HUES48 (cell line): ENCODE data around the gene KCNK10.

ENCODE experiments used
- H3K27ac ChIP-seq: one replicate; pipeline ENCODE4 v1.7.0; 2013; ENCODE audit warnings: low read depth, low read length, inconsistent platforms
- H3K27me3 ChIP-seq: 2 replicates; pipeline ENCODE4 v1.6.1; 2013; ENCODE audit warnings: mild to moderate bottlenecking, low read length; ENCODE audit not compliant: control insufficient read depth, insufficient read depth
- H3K36me3 ChIP-seq: 2 replicates; pipeline ENCODE4 v1.6.1; 2013; ENCODE audit warnings: low read length; ENCODE audit not compliant: control insufficient read depth, insufficient read depth
- H3K4me1 ChIP-seq: 2 replicates; pipeline ENCODE4 v1.6.1; 2013; ENCODE audit warnings: mild to moderate bottlenecking, low read length; ENCODE audit not compliant: control insufficient read depth, insufficient read depth
- H3K4me3 ChIP-seq: 2 replicates; pipeline ENCODE4 v1.5.1; 2013; ENCODE audit warnings: mild to moderate bottlenecking, low read depth, low read length
- H3K9ac ChIP-seq: 2 replicates; pipeline ENCODE4 v1.6.1; 2013; ENCODE audit warnings: mild to moderate bottlenecking, low read depth, low read length, moderate library complexity
- H3K9me3 ChIP-seq: 2 replicates; pipeline ENCODE4 v1.6.1; 2013; ENCODE audit warnings: low read length; ENCODE audit not compliant: control insufficient read depth, insufficient read depth

The KCNK10 gene

GRCh38 chr14:88198446-88198845 lies 124.6 kb downstream of the KCNK10 start:
- no peak overlapping the region for H3K9ac ChIP-seq
- no peaks in the 10 kb centered on the region for H3K36me3 ChIP-seq
- no peak overlapping the region for H3K4me3 ChIP-seq
- no peak overlapping the region for H3K27ac ChIP-seq
- H3K27me3 ChIP-seq, result no peaks in the 10 kb centered on the region
- H3K9me3 ChIP-seq, result no peaks in the 10 kb centered on the region
- H3K4me1 ChIP-seq, result peaks cover 10% of the 10 kb centered on the region

- no peak overlapping the region for H3K4me3 ChIP-seq
- no peaks in the 10 kb centered on the region for H3K27me3 ChIP-seq
- no peaks in the 10 kb centered on the region for H3K9me3 ChIP-seq
- H3K27ac ChIP-seq, result no peak overlapping the region
- H3K36me3 ChIP-seq, result no peaks in the 10 kb centered on the region
- peaks cover 11% of the 10 kb centered on the region for H3K4me1 ChIP-seq
- no peak overlapping the region for H3K9ac ChIP-seq
Measured at GRCh38 chr14:88196925-88197324, 126.1 kb downstream of the KCNK10 start.

- Histone ChIP-seq H3K9me3 (no peaks in the 10 kb centered on the region), H3K27ac (no peak overlapping the region), H3K4me3 (no peak overlapping the region), H3K27me3 (no peaks in the 10 kb centered on the region), H3K9ac (no peak overlapping the region), H3K4me1 (peaks cover 16% of the 10 kb centered on the region), H3K36me3 (no peaks in the 10 kb centered on the region)
Measured at GRCh38 chr14:88196116-88196890, 126.8 kb downstream of the KCNK10 start.

- H3K4me1 ChIP-seq, result peaks cover 16% of the 10 kb centered on the region
- no peak overlapping the region for H3K4me3 ChIP-seq
- H3K27me3 ChIP-seq, result no peaks in the 10 kb centered on the region
Measured at GRCh38 chr14:88195676-88196075, 127.4 kb downstream of the KCNK10 start.

GRCh38 chr14:88194531-88194930 lies 128.5 kb downstream of the KCNK10 start:
- Histone ChIP-seq H3K4me1 (peaks cover 19% of the 10 kb centered on the region), H3K27me3 (no peaks in the 10 kb centered on the region), H3K27ac (no peak overlapping the region), H3K9me3 (no peaks in the 10 kb centered on the region), H3K9ac (no peak overlapping the region), H3K4me3 (no peak overlapping the region), H3K36me3 (no peaks in the 10 kb centered on the region)

More at GRCh38 chr14:88195676-88196075, 127.4 kb downstream of the KCNK10 start:
- no peak overlapping the region for H3K9ac ChIP-seq
- H3K9me3 ChIP-seq, result no peaks in the 10 kb centered on the region
- H3K36me3 ChIP-seq, result no peaks in the 10 kb centered on the region
- no peak overlapping the region for H3K27ac ChIP-seq

GRCh38 chr14:88191605-88192004 lies 131.5 kb downstream of the KCNK10 start:
- H3K4me1 ChIP-seq, result peaks cover 20% of the 10 kb centered on the region
- H3K27me3 ChIP-seq, result no peaks in the 10 kb centered on the region
- no peak overlapping the region for H3K9ac ChIP-seq
- H3K4me3 ChIP-seq, result no peak overlapping the region
- H3K9me3 ChIP-seq, result no peaks in the 10 kb centered on the region
- peak overlapping the region; percentile 8 for H3K27ac ChIP-seq
- H3K36me3 ChIP-seq, result no peaks in the 10 kb centered on the region

GRCh38 chr14:88189417-88190191 lies 133.5 kb downstream of the KCNK10 start:
- peak overlapping the region; percentile 44 for H3K4me3 ChIP-seq
- H3K9ac ChIP-seq, result no peak overlapping the region
- H3K27me3 ChIP-seq, result no peaks in the 10 kb centered on the region
- no peak overlapping the region for H3K27ac ChIP-seq
- H3K36me3 ChIP-seq, result no peaks in the 10 kb centered on the region
- H3K4me1 ChIP-seq, result peaks cover 9% of the 10 kb centered on the region
- H3K9me3 ChIP-seq, result no peaks in the 10 kb centered on the region

- Histone ChIP-seq H3K4me1 (peaks cover 9% of the 10 kb centered on the region), H3K27ac (no peak overlapping the region), H3K36me3 (no peaks in the 10 kb centered on the region), H3K4me3 (peak overlapping the region; percentile 44), H3K27me3 (no peaks in the 10 kb centered on the region), H3K9me3 (no peaks in the 10 kb centered on the region), H3K9ac (no peak overlapping the region)
Measured at GRCh38 chr14:88188745-88189416, 134.2 kb downstream of the KCNK10 start.

GRCh38 chr14:88185843-88186242 lies 137.2 kb downstream of the KCNK10 start:
- Histone ChIP-seq H3K9ac (no peak overlapping the region), H3K36me3 (no peaks in the 10 kb centered on the region), H3K9me3 (no peaks in the 10 kb centered on the region), H3K27me3 (no peaks in the 10 kb centered on the region), H3K4me1 (peaks cover 5% of the 10 kb centered on the region; the same call in 1 of the 2 replicates), H3K4me3 (no peak overlapping the region), H3K27ac (no peak overlapping the region)

GRCh38 chr14:88184956-88185355 lies 138.1 kb downstream of the KCNK10 start:
- Histone ChIP-seq H3K9ac (no peak overlapping the region), H3K27ac (no peak overlapping the region), H3K4me1 (peaks cover 8% of the 10 kb centered on the region; the same call in 1 of the 2 replicates), H3K9me3 (no peaks in the 10 kb centered on the region), H3K27me3 (no peaks in the 10 kb centered on the region), H3K4me3 (no peak overlapping the region), H3K36me3 (no peaks in the 10 kb centered on the region)

- H3K4me1 ChIP-seq, result peaks cover 4% of the 10 kb centered on the region; the same call in 1 of the 2 replicates
Measured at GRCh38 chr14:88181072-88181471, 142.0 kb downstream of the KCNK10 start.

More at GRCh38 chr14:88181072-88181471, 142.0 kb downstream of the KCNK10 start:
- H3K36me3 ChIP-seq, result no peaks in the 10 kb centered on the region
- H3K4me3 ChIP-seq, result no peak overlapping the region
- H3K9ac ChIP-seq, result no peak overlapping the region
- H3K27ac ChIP-seq, result no peak overlapping the region
- H3K27me3 ChIP-seq, result no peaks in the 10 kb centered on the region
- no peaks in the 10 kb centered on the region for H3K9me3 ChIP-seq
